ENCODE measurements around the gene UTS2R. TPM values are rescaled to one million over a fixed set of nuclear protein-coding genes. Genes with fewer than 3 reads are reported as not detected.

Gene UTS2R
- polyA plus RNA-seq, 1 donor from 2014 or later: not detected

- Histone ChIP-seq H4K20me1 (ENCODE audit: insufficient read depth) (no peaks in the 10 kb centered on the region), H3F3A (ENCODE audit: insufficient read depth, low read length, poor library complexity, severe bottlenecking) (no peaks in the 10 kb centered on the region), H3K27ac (ENCODE audit: low read length) (no peak overlapping the region), H3K36me3 (ENCODE audit: insufficient read depth, low read length) (no peaks in the 10 kb centered on the region), H3K9me3 (ENCODE audit: low read length) (no peaks in the 10 kb centered on the region), H3K79me2 (replicated peaks; ENCODE audit: insufficient read depth, low read length) (no peaks in the 10 kb centered on the region), H3K4me2 (ENCODE audit: low read length) (no peak overlapping the region), H3K4me3 (ENCODE audit: low read length) (no peak overlapping the region), H2AFZ (ENCODE audit: low read depth, low read length) (no peak overlapping the region), H3K9ac (ENCODE audit: low read length) (no peak overlapping the region), H3K9me2 (ENCODE audit: insufficient read depth, low read length) (no peaks in the 10 kb centered on the region), H3K27me3 (ENCODE audit: insufficient read depth, low read depth, low read length) (no peaks in the 10 kb centered on the region)
- TF ChIP-seq POLR2AphosphoS5 (IDR thresholded peaks at IDR 0.05) (no peak), EP300 (conservative IDR thresholded peaks at IDR 0.05; ENCODE audit: poor library complexity, severe bottlenecking) (no peak), MXI1 (conservative IDR thresholded peaks at IDR 0.05; ENCODE audit: poor library complexity, severe bottlenecking) (no peak), REST (IDR thresholded peaks at IDR 0.05; ENCODE audit: borderline replicate concordance) (no peak), TAF1 (IDR thresholded peaks at IDR 0.05; ENCODE audit: low read depth) (no peak), CTCF (IDR thresholded peaks at IDR 0.05; ENCODE audit: poor library complexity, severe bottlenecking) (no peak), RAD21 (conservative IDR thresholded peaks at IDR 0.05) (no peak), EZH2 (IDR thresholded peaks at IDR 0.05; ENCODE audit: borderline replicate concordance, insufficient read depth, low read length, poor library complexity, severe bottlenecking) (no peak), SMC3 (conservative IDR thresholded peaks at IDR 0.05; ENCODE audit: poor library complexity) (no peak)
Observed at GRCh38 chr17:82386255-82386831, 14.8 kb downstream of the UTS2R start.

GRCh38 chr17:82386881-82387704 lies 15.5 kb downstream of the UTS2R start:
- no peak overlapping the region for H3K4me3 ChIP-seq (ENCODE audit: low read length)
- TF ChIP-seq EZH2 (IDR thresholded peaks at IDR 0.05; ENCODE audit: borderline replicate concordance, insufficient read depth, low read length, poor library complexity, severe bottlenecking) (no peak), SMC3 (conservative IDR thresholded peaks at IDR 0.05; ENCODE audit: poor library complexity) (no peak), REST (IDR thresholded peaks at IDR 0.05; ENCODE audit: borderline replicate concordance) (no peak), TAF1 (IDR thresholded peaks at IDR 0.05; ENCODE audit: low read depth) (no peak), MXI1 (conservative IDR thresholded peaks at IDR 0.05; ENCODE audit: poor library complexity, severe bottlenecking) (no peak), CTCF (IDR thresholded peaks at IDR 0.05; ENCODE audit: poor library complexity, severe bottlenecking) (no peak), RAD21 (conservative IDR thresholded peaks at IDR 0.05) (no peak), EP300 (conservative IDR thresholded peaks at IDR 0.05; ENCODE audit: poor library complexity, severe bottlenecking) (no peak), POLR2AphosphoS5 (IDR thresholded peaks at IDR 0.05) (no peak)
- H3K9me2 ChIP-seq (ENCODE audit: insufficient read depth, low read length): no peaks in the 10 kb centered on the region
- no peaks in the 10 kb centered on the region for H3F3A ChIP-seq (ENCODE audit: insufficient read depth, low read length, poor library complexity, severe bottlenecking)
- no peaks in the 10 kb centered on the region for H3K36me3 ChIP-seq (ENCODE audit: insufficient read depth, low read length)
- no peaks in the 10 kb centered on the region for H3K9me3 ChIP-seq (ENCODE audit: low read length)
- H3K27ac ChIP-seq (ENCODE audit: low read length): no peak overlapping the region
- no peak overlapping the region for H3K4me2 ChIP-seq (ENCODE audit: low read length)
- no peak overlapping the region for H3K9ac ChIP-seq (ENCODE audit: low read length)
- no peak overlapping the region for H2AFZ ChIP-seq (ENCODE audit: low read depth, low read length)
- no peaks in the 10 kb centered on the region for H4K20me1 ChIP-seq (ENCODE audit: insufficient read depth)
- no peaks in the 10 kb centered on the region for H3K27me3 ChIP-seq (ENCODE audit: insufficient read depth, low read depth, low read length)
- H3K79me2 ChIP-seq (replicated peaks; ENCODE audit: insufficient read depth, low read length): no peaks in the 10 kb centered on the region
